K562 (cell line): Measurements from ENCODE around the gene SUFU. TPM values are rescaled to one million over a fixed set of nuclear protein-coding genes. Genes with fewer than 3 reads are reported as not detected.

ENCODE experiments used
- ATAC-seq: fragments of 200-7000 bp; cut with Tn5 transposase; 3 replicates; pipeline ENCODE4 v1.9.1; 2020; ENCODE audit warnings: moderate library complexity
- BruUV-seq: library from RNA; stranded (reverse); fragments of 400-500 nt; replicated peaks from 2 replicates; lab custom pipeline; 2021; lab: Mats Ljungman, UMichigan
- CTCF ChIA-PET: fragments of 300-600 bp; formaldehyde crosslinking; extraction: SDS; loops from one replicate; lab custom pipeline; 2021; ENCODE audit warnings: low intra/inter-chr PET ratio; lab: Yijun Ruan, JAX
- POLR2A ChIA-PET: fragments of 300-600, 350-650 bp; sonication (Branson Sonifier 250); formaldehyde crosslinking; extraction: SDS; loops from one replicate; lab custom pipeline; 2021; ENCODE audit warnings: antibody characterized with exemption, inconsistent platforms; lab: Yijun Ruan, JAX
- DNase-seq, 4 experiments: peaks; one replicate each; pipeline versions ENCODE4 v3.0.0 to v3.0.0-alpha.2; 2011 to 2018; ENCODE audit warnings: low spot score in 3 of 4, mixed read lengths in 3 of 4; ENCODE audit errors: extremely low read depth in 1 of 4
- FAIRE-seq: peaks from 2 replicates; lab custom pipeline; 2011; peaks lifted over from hg19 to GRCh38; lab: Jason Lieb, UNC
- H2AFZ ChIP-seq: 2 replicates; pipeline ENCODE4 v1.6.0; 2011; ENCODE audit warnings: low read depth, low read length, control low read depth, inconsistent platforms
- H3K27ac ChIP-seq: fragments of 200-600 bp; 3 replicates; pipeline ENCODE4 v1.8.0; 2011; ENCODE audit warnings: low read depth, mild to moderate bottlenecking, control low read depth, inconsistent platforms, low read length, moderate library complexity, mixed read lengths; ENCODE audit errors: extremely low read depth
- H3K27me3 ChIP-seq, 2 experiments: fragments of 300-600 bp in 1 of 2; 2 replicates in 1 of 2; 3 replicates in 1 of 2; pipeline versions ENCODE4 v1.6.0 to v1.8.0; 2011; ENCODE audit warnings: inconsistent platforms in 2 of 2, low read length in 2 of 2, mild to moderate bottlenecking in 1 of 2, mixed read lengths in 1 of 2, moderate library complexity in 1 of 2; ENCODE audit not compliant: control insufficient read depth in 2 of 2, insufficient read depth in 2 of 2
- H3K36me3 ChIP-seq: fragments of 300-600 bp; 3 replicates; pipeline ENCODE4 v1.8.0; 2011; ENCODE audit warnings: mild to moderate bottlenecking, low read length, inconsistent platforms; ENCODE audit not compliant: control insufficient read depth, insufficient read depth
- H3K4me1 ChIP-seq, 2 experiments: fragments of 200-600 bp in 1 of 2; replicated peaks in 1 of 2; 2 replicates in 1 of 2; 3 replicates in 1 of 2; pipeline versions ENCODE4 v1.5.1 to v1.8.0; 2011; ENCODE audit warnings: inconsistent platforms in 2 of 2, low read length in 2 of 2, mild to moderate bottlenecking in 1 of 2, mixed read lengths in 1 of 2, moderate library complexity in 1 of 2; ENCODE audit not compliant: control insufficient read depth in 2 of 2, insufficient read depth in 2 of 2
- H3K4me2 ChIP-seq: 2 replicates; pipeline ENCODE4 v1.6.1; 2011; ENCODE audit warnings: low read length, control low read depth, inconsistent platforms, mixed read lengths; ENCODE audit not compliant: insufficient read depth
- H3K4me3 ChIP-seq: fragments of 200-600 bp; sonication (generic), shearing (Covaris generic); 2 replicates; pipeline ENCODE4 v1.5.1; 2016; ENCODE audit warnings: control low read depth, inconsistent platforms
- H3K79me2 ChIP-seq: fragments of 200-600 bp; 3 replicates; pipeline ENCODE4 v1.8.0; 2011; ENCODE audit warnings: low read length, inconsistent platforms; ENCODE audit not compliant: control insufficient read depth, insufficient read depth
- H3K9ac ChIP-seq, 2 experiments: 2 replicates each; pipeline versions ENCODE4 v1.6.0 to v1.6.1; 2011; ENCODE audit warnings: low read depth in 2 of 2, low read length in 2 of 2, control low read depth in 1 of 2, inconsistent platforms in 1 of 2, mild to moderate bottlenecking in 1 of 2, mixed read lengths in 1 of 2; ENCODE audit not compliant: insufficient read depth in 1 of 2
- H3K9me1 ChIP-seq: one replicate; pipeline ENCODE4 v1.6.0; 2011; ENCODE audit warnings: inconsistent platforms, mild to moderate bottlenecking, low read length, moderate library complexity; ENCODE audit not compliant: control insufficient read depth, insufficient read depth
- H3K9me3 ChIP-seq: replicated peaks from 2 replicates; pipeline ENCODE4 v1.5.1; 2011; ENCODE audit warnings: low read depth, low read length, inconsistent platforms; ENCODE audit not compliant: control insufficient read depth, insufficient read depth
- H4K20me1 ChIP-seq: replicated peaks from 2 replicates; pipeline ENCODE4 v1.6.1; 2011; ENCODE audit warnings: low read length, inconsistent platforms, mixed read lengths; ENCODE audit not compliant: control insufficient read depth, insufficient read depth
- CTCF ChIP-seq, 3 experiments: IDR thresholded peaks in 2 of 3; conservative IDR thresholded peaks in 1 of 3; 2 replicates each; pipeline ENCODE4 v1.5.1; 2011 to 2012; ENCODE audit warnings: low read length in 3 of 3, mild to moderate bottlenecking in 3 of 3, control low read depth in 2 of 3, improper control_type of control experiment in 1 of 3, inconsistent platforms in 1 of 3, low read depth in 1 of 3, mixed read lengths in 1 of 3, moderate library complexity in 1 of 3; ENCODE audit not compliant: insufficient read depth in 2 of 3
- MTF1 ChIP-seq: fragments of 250-450 bp; sonication (Bioruptor Pico); IDR thresholded peaks from 2 replicates; pipeline ENCODE4 v1.9.0; 2021; ENCODE audit warnings: moderate library complexity, mild to moderate bottlenecking, inconsistent platforms, borderline replicate concordance
- NFIC ChIP-seq: fragments of 450-650 bp; IDR thresholded peaks from 2 replicates; pipeline ENCODE4 v1.6.1; 2017; ENCODE audit warnings: mild to moderate bottlenecking, inconsistent platforms
- REST ChIP-seq, 2 experiments: fragments of 450-650 bp; formaldehyde crosslinking in 1 of 2; IDR thresholded peaks; 2 replicates each; pipeline versions ENCODE4 v1.4.0 to v1.6.1; 2014 to 2020; ENCODE audit warnings: mild to moderate bottlenecking in 2 of 2, borderline replicate concordance in 1 of 2, low read depth in 1 of 2
- WGBS: fragments of 100-300 bp; shearing (Covaris generic); methylation state at CpG from one replicate; pipeline ENCODE4 v1.1.6; 2016; ENCODE audit warnings: low coverage, mixed read lengths; ENCODE audit not compliant: insufficient coverage; ENCODE audit errors: missing lambda C conversion rate; 5-methylcytosine and 5-hydroxymethylcytosine counted together
- in situ Hi-C: fragments of 300-500 bp; cut with MboI; formaldehyde crosslinking; loops from 4 replicates; pipeline ENCODE4 v1.15.0; 2018; ENCODE audit warnings: inconsistent platforms, mixed read lengths
- intact Hi-C: fragments of 100-400 bp; cut with micrococcal nuclease; formaldehyde crosslinking; loops from 2 replicates; pipeline ENCODE4 v1.14.2; 2022
- polyA plus RNA-seq, 8 experiments: library from polyadenylated mRNA; depleted of rRNA in 4 of 8; stranded (reverse) in 5 of 8; unstranded in 3 of 8; fragments of >200 nt; fragmentation: Nextera tagmentation in 2 of 8; fragmentation: Illumina TruSeq in 1 of 8; extraction: Ambion mirVana in 2 of 8; extraction: Trizol in 1 of 8; gene quantifications; 2 replicates each; pipeline versions ENCODE4 v1.2.1 to v1.2.3, GENCODE V29; 2011 to 2014; ENCODE audit warnings: inconsistent platforms in 1 of 8, missing spikeins in 1 of 8
- total RNA-seq, 7 experiments: library from RNA; depleted of rRNA in 6 of 7; stranded (reverse); fragments of >200 nt in 6 of 7; fragmentation: Illumina TruSeq in 2 of 7; extraction: Trizol in 2 of 7; gene quantifications; 2 replicates each; pipeline versions ENCODE4 v1.2.1 to v1.2.3, GENCODE V29; 2011 to 2021; ENCODE audit warnings: low replicate concordance in 1 of 7

The SUFU gene
- total and polyA plus RNA-seq, 9 of the 15 experiments (the other 6 are each of a cell fraction or from before 2014, with no cell fraction given), result 0.59 to 6.3 (median 0.82) TPM

GRCh38 chr10:102681696-102682095, 177.9 kb downstream of the SUFU start:
- TF ChIP-seq MTF1 (CRISPR knock-in tag) (no peak), NFIC (peak; percentile 71)
- CTCF ChIA-PET, result no interaction called here
- BruUV-seq, result no TSS peak
- Histone ChIP-seq H3K9me3 (no peaks in the 10 kb centered on the region), H3K4me3 (no peak overlapping the region), H3K4me2 (no peak overlapping the region), H3K27me3 (no peaks in the 10 kb centered on the region), H3K9ac (peak overlapping the region in 1 of 2 experiments; percentile 64; a peak in 1 of 4 replicates), H3K27ac (no peak overlapping the region), H3K36me3 (peaks cover 5% of the 10 kb centered on the region; the same call in 1 of the 3 replicates), H3K9me1 (no peaks in the 10 kb centered on the region), H3K4me1 (peaks cover 9 to 14% of the 10 kb centered on the region in 2 experiments), H2AFZ (no peak overlapping the region), H3K79me2 (no peaks in the 10 kb centered on the region), H4K20me1 (no peaks in the 10 kb centered on the region)
- DNase-seq (peak in 1 of 4 experiments; percentile 23), FAIRE-seq (no peak), ATAC-seq (no peak)
- 29% methylated on average over 5 of the region's 5 CpGs for WGBS
- in situ Hi-C loops (no loop called here), intact Hi-C loops (no loop called here)
- POLR2A ChIA-PET, result interaction anchor here (0.6 kb wide), 1 partner anchor 51 kb away, joined by 4 read pairs; no protein-coding TSS in a partner anchor

- CTCF ChIA-PET, result no interaction called here
- Histone ChIP-seq H3K9me1 (no peaks in the 10 kb centered on the region), H3K9me3 (no peaks in the 10 kb centered on the region), H3K79me2 (no peaks in the 10 kb centered on the region), H3K4me1 (peaks cover 6 to 14% of the 10 kb centered on the region in 2 experiments), H4K20me1 (no peaks in the 10 kb centered on the region), H3K27ac (no peak overlapping the region), H2AFZ (no peak overlapping the region), H3K4me3 (no peak overlapping the region), H3K27me3 (no peaks in the 10 kb centered on the region), H3K36me3 (peaks cover 5% of the 10 kb centered on the region; the same call in 1 of the 3 replicates), H3K4me2 (no peak overlapping the region), H3K9ac (no peak overlapping the region)
- 71% methylated on average over 7 of the region's 7 CpGs for WGBS
- ATAC-seq (peak; percentile 62), FAIRE-seq (peak; percentile 80), DNase-seq (peak in 3 of 4 experiments; percentile 41 to 46 (median 41))
- in situ Hi-C loops (no loop called here), intact Hi-C loops (no loop called here)
- TF ChIP-seq CTCF (IDR thresholded peaks at IDR 0.05 in 2 of 3, conservative IDR thresholded peaks at IDR 0.05 in 1 of 3; ENCODE audit: insufficient read depth in 2 of 3, low read depth in 1 of 3, low read length in 3 of 3) (0 out of 6 replicates have a peak, but pooled peaks of 1 of the 3 experiments have one; percentile 22), REST (IDR thresholded peaks at IDR 0.05; ENCODE audit: borderline replicate concordance) (no peak), REST (CRISPR knock-in tag; IDR thresholded peaks at IDR 0.05; ENCODE audit: low read depth) (no peak)
- POLR2A ChIA-PET, result no interaction called here
- no TSS peak for BruUV-seq
Measured at GRCh38 chr10:102682416-102682815, 178.6 kb downstream of the SUFU start.
